ENCODE data around the gene HMGCR.

Gene HMGCR

GRCh38 chr5:75355236-75355635, 18.2 kb downstream of the HMGCR start:
- ChIA-PET POLR2A (ENCODE audit: low non-redundant PET) (no interaction called here), CTCF (no interaction called here)
- no peak overlapping the region for H3K27ac ChIP-seq
- DNase-seq (ENCODE audit: low spot score), result no peak
- TF ChIP-seq, protein P1, sequence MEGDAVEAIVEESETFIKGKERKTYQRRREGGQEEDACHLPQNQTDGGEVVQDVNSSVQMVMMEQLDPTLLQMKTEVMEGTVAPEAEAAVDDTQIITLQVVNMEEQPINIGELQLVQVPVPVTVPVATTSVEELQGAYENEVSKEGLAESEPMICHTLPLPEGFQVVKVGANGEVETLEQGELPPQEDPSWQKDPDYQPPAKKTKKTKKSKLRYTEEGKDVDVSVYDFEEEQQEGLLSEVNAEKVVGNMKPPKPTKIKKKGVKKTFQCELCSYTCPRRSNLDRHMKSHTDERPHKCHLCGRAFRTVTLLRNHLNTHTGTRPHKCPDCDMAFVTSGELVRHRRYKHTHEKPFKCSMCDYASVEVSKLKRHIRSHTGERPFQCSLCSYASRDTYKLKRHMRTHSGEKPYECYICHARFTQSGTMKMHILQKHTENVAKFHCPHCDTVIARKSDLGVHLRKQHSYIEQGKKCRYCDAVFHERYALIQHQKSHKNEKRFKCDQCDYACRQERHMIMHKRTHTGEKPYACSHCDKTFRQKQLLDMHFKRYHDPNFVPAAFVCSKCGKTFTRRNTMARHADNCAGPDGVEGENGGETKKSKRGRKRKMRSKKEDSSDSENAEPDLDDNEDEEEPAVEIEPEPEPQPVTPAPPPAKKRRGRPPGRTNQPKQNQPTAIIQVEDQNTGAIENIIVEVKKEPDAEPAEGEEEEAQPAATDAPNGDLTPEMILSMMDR (conservative IDR thresholded peaks at IDR 0.05; ENCODE audit: low read depth), result no peak

DNA sequence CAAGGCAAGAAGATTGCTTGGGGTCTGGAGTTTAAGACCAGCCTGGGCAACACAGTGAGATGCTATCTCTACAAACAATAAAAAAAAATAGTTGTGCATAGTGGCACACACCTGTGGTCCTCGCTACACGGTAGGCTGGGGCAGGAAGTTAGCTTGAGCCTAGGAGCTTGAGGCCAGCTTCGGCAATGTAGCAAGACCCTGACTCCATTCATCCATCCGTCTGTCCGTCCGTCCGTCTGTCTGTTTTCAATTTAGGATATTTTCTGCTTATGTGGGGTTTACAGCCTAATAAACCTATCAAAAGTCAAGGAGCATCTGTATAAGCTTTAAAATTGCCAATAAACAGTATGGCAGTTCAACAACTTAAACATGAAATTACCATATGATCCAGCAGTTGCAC, 19.7 kb downstream of the HMGCR start:
- DNase-seq (ENCODE audit: low spot score), result no peak
- ChIA-PET CTCF (interaction anchor here (1.2 kb wide), 1 partner anchor 20 kb away, joined by 3 read pairs; the partner anchor contains the start of gene HMGCR), POLR2A (ENCODE audit: low non-redundant PET) (no interaction called here)
- H3K27ac ChIP-seq, result no peak overlapping the region
- TF ChIP-seq, protein P1 (conservative IDR thresholded peaks at IDR 0.05; ENCODE audit: low read depth), result no peak

DNA sequence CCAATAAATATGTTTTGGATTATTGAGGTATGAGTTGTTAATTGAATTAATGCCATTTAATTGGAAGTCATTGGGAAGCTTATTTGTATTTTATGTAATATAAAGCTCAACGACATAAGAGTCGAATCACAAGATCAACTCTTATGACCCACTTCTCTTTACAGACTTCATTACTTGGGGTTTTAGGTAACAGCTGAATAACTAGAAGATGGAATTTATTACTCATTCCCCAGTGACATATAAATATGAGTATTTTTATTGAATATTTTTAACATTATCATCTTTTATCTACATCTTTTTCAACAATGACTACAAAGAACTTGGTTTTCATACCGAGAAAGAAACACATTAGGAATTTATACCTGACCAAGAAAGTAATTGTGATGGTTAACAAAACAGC, 21.1 kb downstream of the HMGCR start:
- POLR2A ChIA-PET (ENCODE audit: low non-redundant PET), result no interaction called here
- CTCF ChIA-PET, result no interaction called here

DNA sequence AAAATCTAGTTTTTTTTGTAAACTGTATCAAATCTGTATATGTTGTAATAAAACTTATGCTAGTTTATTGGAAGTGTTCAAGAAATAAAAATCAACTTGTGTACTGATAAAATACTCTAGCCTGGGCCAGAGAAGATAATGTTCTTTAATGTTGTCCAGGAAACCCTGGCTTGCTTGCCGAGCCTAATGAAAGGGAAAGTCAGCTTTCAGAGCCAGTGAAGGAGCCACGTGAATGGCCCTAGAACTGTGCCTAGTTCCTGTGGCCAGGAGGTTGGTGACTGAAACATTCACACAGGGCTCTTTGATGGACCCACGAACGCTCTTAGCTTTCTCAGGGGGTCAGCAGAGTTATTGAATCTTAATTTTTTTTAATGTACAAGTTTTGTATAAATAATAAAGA, 24.3 kb downstream of the HMGCR start:
- POLR2A ChIA-PET (ENCODE audit: low non-redundant PET), result no interaction called here
- H3K27ac ChIP-seq, result no peak overlapping the region
- CTCF ChIA-PET, result interaction anchor here (0.6 to 0.7 kb wide), 2 partner anchors 12 to 223 kb away, joined by 3 read pairs; no protein-coding TSS in a partner anchor
- TF ChIP-seq, protein P1 (conservative IDR thresholded peaks at IDR 0.05; ENCODE audit: low read depth), result no peak
- DNase-seq (ENCODE audit: low spot score), result no peak

More for the DNA sequence above, 21.1 kb downstream of the HMGCR start:
- TF ChIP-seq, protein P1 (conservative IDR thresholded peaks at IDR 0.05; ENCODE audit: low read depth), result no peak
- H3K27ac ChIP-seq, result no peak overlapping the region
- no peak for DNase-seq (ENCODE audit: low spot score)

DNA sequence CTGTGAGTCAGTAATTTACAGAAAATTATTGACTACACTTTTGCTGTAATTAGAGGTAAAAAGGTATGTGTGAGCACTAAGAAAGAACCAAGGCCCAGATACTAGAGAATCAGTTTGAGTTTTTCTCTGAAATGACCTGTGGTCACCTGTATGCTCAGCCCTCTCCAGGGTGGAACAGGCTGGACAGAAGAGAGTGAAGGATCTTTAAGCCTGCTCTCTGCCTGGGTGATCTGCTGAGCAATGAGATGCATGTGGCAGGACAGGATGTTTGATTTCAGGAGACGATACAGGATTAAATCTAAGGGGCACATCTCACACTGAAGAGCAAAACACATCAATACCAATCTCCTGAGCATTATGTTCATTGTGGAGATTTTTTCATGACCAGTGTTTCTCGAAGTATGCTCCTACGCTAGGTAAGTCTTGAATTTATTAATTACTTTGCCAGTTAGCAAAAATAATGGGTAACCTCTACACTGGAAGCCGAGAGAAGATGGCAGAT, 25.5 kb downstream of the HMGCR start:
- CTCF ChIA-PET, result interaction anchor here (0.6 to 0.8 kb wide), 2 partner anchors 18 to 241 kb away, joined by 3 to 7 read pairs; no protein-coding TSS in a partner anchor
- POLR2A ChIA-PET (ENCODE audit: low non-redundant PET), result no interaction called here
- TF ChIP-seq, protein P1 (conservative IDR thresholded peaks at IDR 0.05; ENCODE audit: low read depth), result no peak
- H3K27ac ChIP-seq, result no peak overlapping the region
- DNase-seq (ENCODE audit: low spot score), result no peak

GRCh38 chr5:75363111-75363510, 26.1 kb downstream of the HMGCR start:
- CTCF ChIA-PET, result interaction anchor here (0.8 kb wide), 1 partner anchor 18 kb away, joined by 3 read pairs; no protein-coding TSS in a partner anchor
- H3K27ac ChIP-seq, result peak overlapping the region; percentile 18; the same call in 1 of the 2 replicates
- no peak for DNase-seq (ENCODE audit: low spot score)
- TF ChIP-seq, protein P1 (conservative IDR thresholded peaks at IDR 0.05; ENCODE audit: low read depth), result no peak
- POLR2A ChIA-PET (ENCODE audit: low non-redundant PET), result no interaction called here

All from RWPE1 (cell line).